ENCODE measurements around the gene HMGN5. TPM values are rescaled to one million over a fixed set of nuclear protein-coding genes. Genes with fewer than 3 reads are reported as not detected.

The HMGN5 gene
- total and polyA plus RNA-seq, 2 of the 4 experiments (the other 2 are of a cell fraction) = 0.72 to 3.4 TPM

- Histone ChIP-seq H3K27me3 (ENCODE audit: control insufficient read depth, insufficient read depth, low read length) (no peaks in the 10 kb centered on the region), H3K27ac (ENCODE audit: insufficient read depth, low read length) (no peak overlapping the region), H3K79me1 (ENCODE audit: low read depth in 1 of 2, low read length in 2 of 2) (peaks cover 0 to 13% of the 10 kb centered on the region in 2 experiments), H2BK5ac (ENCODE audit: low read depth, low read length, poor library complexity, severe bottlenecking) (no peak overlapping the region), H3K9me3 (ENCODE audit: control insufficient read depth, insufficient read depth, low read length) (no peaks in the 10 kb centered on the region), H3K36me3 (ENCODE audit: control insufficient read depth, insufficient read depth, low read length) (no peaks in the 10 kb centered on the region), H3K18ac (ENCODE audit: low read depth, low read length) (no peak overlapping the region), H2BK120ac (ENCODE audit: low read depth, low read length) (no peak overlapping the region), H2BK15ac (ENCODE audit: low read depth, low read length) (no peak overlapping the region), H3K14ac (replicated peaks; ENCODE audit: low read depth, low read length) (no peak overlapping the region), H2AFZ (replicated peaks; ENCODE audit: low read length, poor library complexity) (no peak overlapping the region), H2AK5ac (ENCODE audit: low read depth, low read length) (no peak overlapping the region), H3K9ac (ENCODE audit: low read depth, low read length) (no peak overlapping the region), H3K4me3 (ENCODE audit: insufficient read depth, low read depth, low read length) (no peak overlapping the region), H3K4me1 (ENCODE audit: control insufficient read depth, insufficient read depth, low read length) (no peaks in the 10 kb centered on the region), H3K23ac (ENCODE audit: low read depth, low read length) (no peak overlapping the region), H3K9me1 (ENCODE audit: insufficient read depth, low read length) (peaks cover 3% of the 10 kb centered on the region; the same call in 1 of the 2 replicates), H4K8ac (ENCODE audit: low read depth in 2 of 2, low read length in 2 of 2) (no peak overlapping the region), H2BK20ac (ENCODE audit: low read depth, low read length) (no peak overlapping the region), H4K20me1 (ENCODE audit: insufficient read depth, low read length) (no peaks in the 10 kb centered on the region), H3K4ac (ENCODE audit: low read depth, low read length) (no peak overlapping the region), H4K91ac (ENCODE audit: insufficient read depth, low read depth, low read length) (no peak overlapping the region), H2AK9ac (replicated peaks; ENCODE audit: low read depth, low read length, poor library complexity) (no peak overlapping the region), H3K56ac (ENCODE audit: extremely low read depth, insufficient read depth, low read length) (no peak overlapping the region), H4K5ac (ENCODE audit: low read depth, low read length) (no peak overlapping the region), H3K4me2 (ENCODE audit: low read depth, low read length) (no peak overlapping the region)
- POLR2A ChIA-PET (ENCODE audit: unreplicated experiment) = no interaction called here
- TF ChIP-seq RAD21 (IDR thresholded peaks at IDR 0.05; ENCODE audit: low read length) = no peak
- TF ChIP-seq RFX5 (IDR thresholded peaks at IDR 0.05; ENCODE audit: low read depth, low read length) = no peak
- no peak for TF ChIP-seq USF2 (IDR thresholded peaks at IDR 0.05; ENCODE audit: low read depth, low read length)
- ATAC-seq (ENCODE audit: low read depth) (no peak), DNase-seq (no peak)
- in situ Hi-C loops (cut with MboI; ENCODE audit: low sequenced_read_pairs) (no loop called here), dilution Hi-C loops (cut with HindIII; ENCODE audit: low sequenced_read_pairs, unreplicated experiment) (no loop called here), intact Hi-C loops (cut with micrococcal nuclease) (no loop called here)
- BruUV-seq (replicated peaks) = no TSS peak
- CTCF ChIA-PET = no interaction called here
- no CpG with 5 or more reads among the region's 2 CpGs for WGBS, 2 experiments (ENCODE audit: extremely low coverage in 2 of 2, insufficient read length in 1 of 2)
Observed at GRCh38 chrX:81205551-81205950, 3.8 kb upstream of the HMGN5 start.
